Measurements from ENCODE around the gene EDA.

The EDA gene

GRCh38 chrX:69626129-69626528, 10.2 kb downstream of the EDA start:
- Histone ChIP-seq H3K4me1 (ENCODE audit: insufficient read depth, low read length, poor library complexity, severe bottlenecking) (no peaks in the 10 kb centered on the region), H2AFZ (ENCODE audit: low read length) (no peak overlapping the region), H3K9me3 (ENCODE audit: insufficient read depth, low read depth, low read length) (no peaks in the 10 kb centered on the region), H3K4me3 (ENCODE audit: low read length, poor library complexity, severe bottlenecking) (no peak overlapping the region), H3K79me2 (ENCODE audit: insufficient read depth, low read length) (no peaks in the 10 kb centered on the region), H3K36me3 (ENCODE audit: insufficient read depth, low read length) (no peaks in the 10 kb centered on the region), H3K27me3 (ENCODE audit: insufficient read depth, low read length, poor library complexity, severe bottlenecking) (no peaks in the 10 kb centered on the region), H4K20me1 (ENCODE audit: insufficient read depth, low read length, poor library complexity, severe bottlenecking) (no peaks in the 10 kb centered on the region), H3F3A (ENCODE audit: low read depth) (no peaks in the 10 kb centered on the region), H3K9me2 (replicated peaks; ENCODE audit: low read depth, low read length) (no peaks in the 10 kb centered on the region), H3K4me2 (ENCODE audit: low read depth, low read length, poor library complexity, severe bottlenecking) (no peak overlapping the region), H3K9ac (ENCODE audit: low read depth, low read length, poor library complexity, severe bottlenecking) (no peak overlapping the region)
- TF ChIP-seq, protein P1, sequence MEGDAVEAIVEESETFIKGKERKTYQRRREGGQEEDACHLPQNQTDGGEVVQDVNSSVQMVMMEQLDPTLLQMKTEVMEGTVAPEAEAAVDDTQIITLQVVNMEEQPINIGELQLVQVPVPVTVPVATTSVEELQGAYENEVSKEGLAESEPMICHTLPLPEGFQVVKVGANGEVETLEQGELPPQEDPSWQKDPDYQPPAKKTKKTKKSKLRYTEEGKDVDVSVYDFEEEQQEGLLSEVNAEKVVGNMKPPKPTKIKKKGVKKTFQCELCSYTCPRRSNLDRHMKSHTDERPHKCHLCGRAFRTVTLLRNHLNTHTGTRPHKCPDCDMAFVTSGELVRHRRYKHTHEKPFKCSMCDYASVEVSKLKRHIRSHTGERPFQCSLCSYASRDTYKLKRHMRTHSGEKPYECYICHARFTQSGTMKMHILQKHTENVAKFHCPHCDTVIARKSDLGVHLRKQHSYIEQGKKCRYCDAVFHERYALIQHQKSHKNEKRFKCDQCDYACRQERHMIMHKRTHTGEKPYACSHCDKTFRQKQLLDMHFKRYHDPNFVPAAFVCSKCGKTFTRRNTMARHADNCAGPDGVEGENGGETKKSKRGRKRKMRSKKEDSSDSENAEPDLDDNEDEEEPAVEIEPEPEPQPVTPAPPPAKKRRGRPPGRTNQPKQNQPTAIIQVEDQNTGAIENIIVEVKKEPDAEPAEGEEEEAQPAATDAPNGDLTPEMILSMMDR (conservative IDR thresholded peaks at IDR 0.05; ENCODE audit: low read length): no peak

GRCh38 chrX:69627744-69628143, 11.8 kb downstream of the EDA start:
- Histone ChIP-seq H3K36me3 (ENCODE audit: insufficient read depth, low read length) (no peaks in the 10 kb centered on the region), H3K9me3 (ENCODE audit: insufficient read depth, low read depth, low read length) (no peaks in the 10 kb centered on the region), H3F3A (ENCODE audit: low read depth) (no peaks in the 10 kb centered on the region), H3K4me1 (ENCODE audit: insufficient read depth, low read length, poor library complexity, severe bottlenecking) (no peaks in the 10 kb centered on the region), H4K20me1 (ENCODE audit: insufficient read depth, low read length, poor library complexity, severe bottlenecking) (no peaks in the 10 kb centered on the region), H3K27me3 (ENCODE audit: insufficient read depth, low read length, poor library complexity, severe bottlenecking) (no peaks in the 10 kb centered on the region), H3K9me2 (replicated peaks; ENCODE audit: low read depth, low read length) (no peaks in the 10 kb centered on the region), H2AFZ (ENCODE audit: low read length) (no peak overlapping the region), H3K4me3 (ENCODE audit: low read length, poor library complexity, severe bottlenecking) (no peak overlapping the region), H3K9ac (ENCODE audit: low read depth, low read length, poor library complexity, severe bottlenecking) (no peak overlapping the region), H3K79me2 (ENCODE audit: insufficient read depth, low read length) (no peaks in the 10 kb centered on the region), H3K4me2 (ENCODE audit: low read depth, low read length, poor library complexity, severe bottlenecking) (no peak overlapping the region)
- TF ChIP-seq, protein P1 (conservative IDR thresholded peaks at IDR 0.05; ENCODE audit: low read length): no peak
- no peak for TF ChIP-seq EZH2phosphoT487 (IDR thresholded peaks at IDR 0.05; ENCODE audit: borderline replicate concordance)

GRCh38 chrX:69630147-69630546, 14.2 kb downstream of the EDA start:
- no peak for TF ChIP-seq EZH2phosphoT487 (IDR thresholded peaks at IDR 0.05; ENCODE audit: borderline replicate concordance)
- TF ChIP-seq, protein P1 (conservative IDR thresholded peaks at IDR 0.05; ENCODE audit: low read length): no peak
- no peak overlapping the region for H2AFZ ChIP-seq (ENCODE audit: low read length)
- no peaks in the 10 kb centered on the region for H3K4me1 ChIP-seq (ENCODE audit: insufficient read depth, low read length, poor library complexity, severe bottlenecking)
- H3K4me3 ChIP-seq (ENCODE audit: low read length, poor library complexity, severe bottlenecking): no peak overlapping the region
- H3K9me3 ChIP-seq (ENCODE audit: insufficient read depth, low read depth, low read length): no peaks in the 10 kb centered on the region
- H3K9me2 ChIP-seq (replicated peaks; ENCODE audit: low read depth, low read length): no peaks in the 10 kb centered on the region
- H3K4me2 ChIP-seq (ENCODE audit: low read depth, low read length, poor library complexity, severe bottlenecking): no peak overlapping the region
- H3F3A ChIP-seq (ENCODE audit: low read depth): no peaks in the 10 kb centered on the region
- no peak overlapping the region for H3K9ac ChIP-seq (ENCODE audit: low read depth, low read length, poor library complexity, severe bottlenecking)
- no peaks in the 10 kb centered on the region for H3K79me2 ChIP-seq (ENCODE audit: insufficient read depth, low read length)
- no peaks in the 10 kb centered on the region for H3K27me3 ChIP-seq (ENCODE audit: insufficient read depth, low read length, poor library complexity, severe bottlenecking)
- H3K36me3 ChIP-seq (ENCODE audit: insufficient read depth, low read length): no peaks in the 10 kb centered on the region
- H4K20me1 ChIP-seq (ENCODE audit: insufficient read depth, low read length, poor library complexity, severe bottlenecking): no peaks in the 10 kb centered on the region

All from Loucy (cell line).